ENCODE data around the gene GLDC.

DNA sequence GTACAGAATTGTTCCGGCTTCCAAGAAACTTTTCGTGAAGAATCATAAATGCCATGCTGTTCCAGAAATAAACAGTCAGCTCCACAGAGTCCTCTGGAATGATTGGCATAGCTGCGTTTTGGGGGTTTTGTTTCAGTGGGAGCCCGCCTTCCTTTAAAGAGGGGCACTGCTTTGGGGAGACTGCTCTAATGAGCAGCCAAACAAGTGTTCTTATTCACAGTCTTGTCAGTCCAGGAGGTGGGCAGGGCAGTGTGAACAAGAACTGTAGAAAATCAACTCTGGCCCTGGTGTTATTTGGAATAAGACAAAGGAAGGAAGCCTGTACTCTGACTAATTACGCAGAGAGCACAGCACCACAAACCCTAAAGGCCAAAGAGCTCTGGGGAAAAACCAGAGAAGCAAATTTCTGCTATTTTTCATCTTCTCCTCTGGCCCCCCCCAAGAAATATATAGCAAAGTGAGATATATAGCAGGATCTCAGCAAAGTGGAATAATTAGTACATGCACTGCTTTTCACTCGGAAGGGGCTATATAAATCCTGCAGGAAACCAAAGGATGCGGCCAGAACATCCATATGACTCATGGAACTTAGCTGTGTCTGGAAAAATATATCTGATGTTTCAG is 92.9 kb downstream of the GLDC start:
- TF ChIP-seq, protein P1, sequence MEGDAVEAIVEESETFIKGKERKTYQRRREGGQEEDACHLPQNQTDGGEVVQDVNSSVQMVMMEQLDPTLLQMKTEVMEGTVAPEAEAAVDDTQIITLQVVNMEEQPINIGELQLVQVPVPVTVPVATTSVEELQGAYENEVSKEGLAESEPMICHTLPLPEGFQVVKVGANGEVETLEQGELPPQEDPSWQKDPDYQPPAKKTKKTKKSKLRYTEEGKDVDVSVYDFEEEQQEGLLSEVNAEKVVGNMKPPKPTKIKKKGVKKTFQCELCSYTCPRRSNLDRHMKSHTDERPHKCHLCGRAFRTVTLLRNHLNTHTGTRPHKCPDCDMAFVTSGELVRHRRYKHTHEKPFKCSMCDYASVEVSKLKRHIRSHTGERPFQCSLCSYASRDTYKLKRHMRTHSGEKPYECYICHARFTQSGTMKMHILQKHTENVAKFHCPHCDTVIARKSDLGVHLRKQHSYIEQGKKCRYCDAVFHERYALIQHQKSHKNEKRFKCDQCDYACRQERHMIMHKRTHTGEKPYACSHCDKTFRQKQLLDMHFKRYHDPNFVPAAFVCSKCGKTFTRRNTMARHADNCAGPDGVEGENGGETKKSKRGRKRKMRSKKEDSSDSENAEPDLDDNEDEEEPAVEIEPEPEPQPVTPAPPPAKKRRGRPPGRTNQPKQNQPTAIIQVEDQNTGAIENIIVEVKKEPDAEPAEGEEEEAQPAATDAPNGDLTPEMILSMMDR (IDR thresholded peaks at IDR 0.05; ENCODE audit: low read depth, low read length, missing input control), result no peak
- TF ChIP-seq TAF1 (conservative IDR thresholded peaks at IDR 0.05) (no peak), SP1 (IDR thresholded peaks at IDR 0.05) (no peak)
- TF ChIP-seq, protein P2, sequence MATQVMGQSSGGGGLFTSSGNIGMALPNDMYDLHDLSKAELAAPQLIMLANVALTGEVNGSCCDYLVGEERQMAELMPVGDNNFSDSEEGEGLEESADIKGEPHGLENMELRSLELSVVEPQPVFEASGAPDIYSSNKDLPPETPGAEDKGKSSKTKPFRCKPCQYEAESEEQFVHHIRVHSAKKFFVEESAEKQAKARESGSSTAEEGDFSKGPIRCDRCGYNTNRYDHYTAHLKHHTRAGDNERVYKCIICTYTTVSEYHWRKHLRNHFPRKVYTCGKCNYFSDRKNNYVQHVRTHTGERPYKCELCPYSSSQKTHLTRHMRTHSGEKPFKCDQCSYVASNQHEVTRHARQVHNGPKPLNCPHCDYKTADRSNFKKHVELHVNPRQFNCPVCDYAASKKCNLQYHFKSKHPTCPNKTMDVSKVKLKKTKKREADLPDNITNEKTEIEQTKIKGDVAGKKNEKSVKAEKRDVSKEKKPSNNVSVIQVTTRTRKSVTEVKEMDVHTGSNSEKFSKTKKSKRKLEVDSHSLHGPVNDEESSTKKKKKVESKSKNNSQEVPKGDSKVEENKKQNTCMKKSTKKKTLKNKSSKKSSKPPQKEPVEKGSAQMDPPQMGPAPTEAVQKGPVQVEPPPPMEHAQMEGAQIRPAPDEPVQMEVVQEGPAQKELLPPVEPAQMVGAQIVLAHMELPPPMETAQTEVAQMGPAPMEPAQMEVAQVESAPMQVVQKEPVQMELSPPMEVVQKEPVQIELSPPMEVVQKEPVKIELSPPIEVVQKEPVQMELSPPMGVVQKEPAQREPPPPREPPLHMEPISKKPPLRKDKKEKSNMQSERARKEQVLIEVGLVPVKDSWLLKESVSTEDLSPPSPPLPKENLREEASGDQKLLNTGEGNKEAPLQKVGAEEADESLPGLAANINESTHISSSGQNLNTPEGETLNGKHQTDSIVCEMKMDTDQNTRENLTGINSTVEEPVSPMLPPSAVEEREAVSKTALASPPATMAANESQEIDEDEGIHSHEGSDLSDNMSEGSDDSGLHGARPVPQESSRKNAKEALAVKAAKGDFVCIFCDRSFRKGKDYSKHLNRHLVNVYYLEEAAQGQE (IDR thresholded peaks at IDR 0.05), result no peak
- TF ChIP-seq, protein P3, sequence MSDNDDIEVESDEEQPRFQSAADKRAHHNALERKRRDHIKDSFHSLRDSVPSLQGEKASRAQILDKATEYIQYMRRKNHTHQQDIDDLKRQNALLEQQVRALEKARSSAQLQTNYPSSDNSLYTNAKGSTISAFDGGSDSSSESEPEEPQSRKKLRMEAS (IDR thresholded peaks at IDR 0.05), result no peak

All from liver (tissue), 3 donors.